Upper lobe of left lung (tissue), 6 donors: Measurements from ENCODE around the gene RCOR2. TPM values are rescaled to one million over a fixed set of nuclear protein-coding genes. Genes with fewer than 3 reads are reported as not detected.

Source experiments
- ATAC-seq, 2 donors: fragments of 200-7000 bp; cut with Tn5 transposase; one replicate each; pipeline ENCODE4 v1.9.1; 2022; ENCODE audit warnings: mild to moderate bottlenecking in 2 of 2, moderate library complexity in 2 of 2; ENCODE audit not compliant: low FRiP score in 2 of 2
- DNase-seq, 2 donors: peaks; one replicate each; pipeline ENCODE4 v3.0.0-alpha.2; 2019 to 2020
- H3K27ac ChIP-seq, 4 donors: fragments of 200-600 bp; sonication (generic); one replicate each; pipeline ENCODE4 v1.5.1; 2016 to 2019
- H3K27me3 ChIP-seq, 4 donors: fragments of 200-600 bp; sonication (generic); one replicate each; pipeline ENCODE4 v1.5.1; 2017 to 2019
- H3K36me3 ChIP-seq, 4 donors: fragments of 200-600 bp; sonication (generic); one replicate each; pipeline ENCODE4 v1.5.1; 2016 to 2019
- H3K4me1 ChIP-seq, 4 donors: fragments of 200-600 bp; sonication (generic); one replicate each; pipeline ENCODE4 v1.5.1; 2018 to 2019
- H3K4me3 ChIP-seq, 4 donors: fragments of 200-600 bp; sonication (generic); one replicate each; pipeline ENCODE4 v1.5.1; 2017 to 2019; ENCODE audit warnings: mild to moderate bottlenecking in 2 of 4, moderate library complexity in 1 of 4
- H3K9me3 ChIP-seq, 4 donors: fragments of 200-600 bp; sonication (generic); one replicate each; pipeline ENCODE4 v1.5.1; 2018 to 2019
- EP300 ChIP-seq, 4 donors: sonication (generic); formaldehyde crosslinking; IDR thresholded peaks; one replicate each; pipeline ENCODE4 v1.5.1; 2017; ENCODE audit warnings: antibody characterized with exemption in 4 of 4, control low read depth in 2 of 4
- POLR2A ChIP-seq, 4 donors: fragments of 450-650 bp; IDR thresholded peaks; one replicate each; pipeline ENCODE4 v1.5.1; 2016 to 2017; ENCODE audit warnings: antibody characterized with exemption in 4 of 4, mild to moderate bottlenecking in 2 of 4
- POLR2AphosphoS5 ChIP-seq, 2 donors: sonication (generic); formaldehyde crosslinking; IDR thresholded peaks; one replicate each; pipeline ENCODE4 v1.5.1; 2017; ENCODE audit warnings: antibody characterized with exemption in 2 of 2
- WGBS, 2 donors: methylation state at CpG; one replicate each; pipeline ENCODE4 v1.1.5; 2017 to 2018; 5-methylcytosine and 5-hydroxymethylcytosine counted together
- total RNA-seq, 6 donors: library from RNA; depleted of rRNA in 4 of 6; stranded (reverse); fragments of >200 nt in 4 of 6; gene quantifications; one replicate each; pipeline versions ENCODE4 v1.1.0 to v1.2.1, GENCODE V29; 2016 to 2021
- TF ChIP-seq, protein P1 (sequence below), 6 experiments: fragments of 450-650 bp in 4 of 6; fragments of 200-600 bp in 2 of 6; sonication (generic) in 2 of 6; IDR thresholded peaks; one replicate each; pipeline ENCODE4 v1.5.1; 2016 to 2019; ENCODE audit warnings: antibody characterized with exemption in 6 of 6
- donor health status: DM: no; HTN: no; CAD: no; lungs with moderate emphysema.
- donor health status: DM: no; HTN: yes; CAD: no; lungs with severe emphysema.

RCOR2 gene
- total RNA-seq, 6 donors from 2014 or later: 0.14 to 0.40 TPM; not detected in 4

DNA sequence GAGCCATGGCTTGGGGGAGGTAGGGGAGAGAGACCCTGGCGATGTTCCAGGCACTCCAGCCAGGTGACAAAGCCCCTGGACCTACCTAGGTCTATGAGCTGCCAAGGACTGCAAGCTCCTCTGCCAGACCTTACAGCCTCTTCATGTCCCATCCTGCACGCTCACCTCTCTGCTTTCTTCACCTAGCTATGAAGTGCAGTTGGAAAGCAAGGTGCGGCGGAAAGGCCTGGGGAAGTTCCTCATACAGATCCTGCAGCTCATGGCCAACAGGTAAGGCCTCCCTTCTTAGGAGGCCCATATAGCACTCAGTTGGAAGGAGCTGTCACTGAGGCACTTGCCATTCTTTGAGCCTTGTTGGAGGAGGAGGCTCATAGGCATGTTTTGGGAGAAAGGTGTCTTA is 35.6 kb upstream of the RCOR2 start:
- peaks cover 4 to 41% (median 33%) of the 10 kb centered on the region in 4 donors for H3K36me3 ChIP-seq
- TF ChIP-seq EP300 (IDR thresholded peaks at IDR 0.05) (no peak), POLR2A (IDR thresholded peaks at IDR 0.05) (no peak), POLR2AphosphoS5 (IDR thresholded peaks at IDR 0.05) (no peak)
- TF ChIP-seq, protein P1, sequence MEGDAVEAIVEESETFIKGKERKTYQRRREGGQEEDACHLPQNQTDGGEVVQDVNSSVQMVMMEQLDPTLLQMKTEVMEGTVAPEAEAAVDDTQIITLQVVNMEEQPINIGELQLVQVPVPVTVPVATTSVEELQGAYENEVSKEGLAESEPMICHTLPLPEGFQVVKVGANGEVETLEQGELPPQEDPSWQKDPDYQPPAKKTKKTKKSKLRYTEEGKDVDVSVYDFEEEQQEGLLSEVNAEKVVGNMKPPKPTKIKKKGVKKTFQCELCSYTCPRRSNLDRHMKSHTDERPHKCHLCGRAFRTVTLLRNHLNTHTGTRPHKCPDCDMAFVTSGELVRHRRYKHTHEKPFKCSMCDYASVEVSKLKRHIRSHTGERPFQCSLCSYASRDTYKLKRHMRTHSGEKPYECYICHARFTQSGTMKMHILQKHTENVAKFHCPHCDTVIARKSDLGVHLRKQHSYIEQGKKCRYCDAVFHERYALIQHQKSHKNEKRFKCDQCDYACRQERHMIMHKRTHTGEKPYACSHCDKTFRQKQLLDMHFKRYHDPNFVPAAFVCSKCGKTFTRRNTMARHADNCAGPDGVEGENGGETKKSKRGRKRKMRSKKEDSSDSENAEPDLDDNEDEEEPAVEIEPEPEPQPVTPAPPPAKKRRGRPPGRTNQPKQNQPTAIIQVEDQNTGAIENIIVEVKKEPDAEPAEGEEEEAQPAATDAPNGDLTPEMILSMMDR (IDR thresholded peaks at IDR 0.05): no peak
- 90 to 98% methylated on average over 4 of the region's 4 CpGs for WGBS, 2 donors
- no peak overlapping the region for H3K4me3 ChIP-seq
- ATAC-seq: no peak
- no peaks in the 10 kb centered on the region for H3K9me3 ChIP-seq
- no peak overlapping the region for H3K27ac ChIP-seq
- H3K4me1 ChIP-seq: no peaks in the 10 kb centered on the region
- H3K27me3 ChIP-seq: no peaks in the 10 kb centered on the region
- no peak for DNase-seq

DNA sequence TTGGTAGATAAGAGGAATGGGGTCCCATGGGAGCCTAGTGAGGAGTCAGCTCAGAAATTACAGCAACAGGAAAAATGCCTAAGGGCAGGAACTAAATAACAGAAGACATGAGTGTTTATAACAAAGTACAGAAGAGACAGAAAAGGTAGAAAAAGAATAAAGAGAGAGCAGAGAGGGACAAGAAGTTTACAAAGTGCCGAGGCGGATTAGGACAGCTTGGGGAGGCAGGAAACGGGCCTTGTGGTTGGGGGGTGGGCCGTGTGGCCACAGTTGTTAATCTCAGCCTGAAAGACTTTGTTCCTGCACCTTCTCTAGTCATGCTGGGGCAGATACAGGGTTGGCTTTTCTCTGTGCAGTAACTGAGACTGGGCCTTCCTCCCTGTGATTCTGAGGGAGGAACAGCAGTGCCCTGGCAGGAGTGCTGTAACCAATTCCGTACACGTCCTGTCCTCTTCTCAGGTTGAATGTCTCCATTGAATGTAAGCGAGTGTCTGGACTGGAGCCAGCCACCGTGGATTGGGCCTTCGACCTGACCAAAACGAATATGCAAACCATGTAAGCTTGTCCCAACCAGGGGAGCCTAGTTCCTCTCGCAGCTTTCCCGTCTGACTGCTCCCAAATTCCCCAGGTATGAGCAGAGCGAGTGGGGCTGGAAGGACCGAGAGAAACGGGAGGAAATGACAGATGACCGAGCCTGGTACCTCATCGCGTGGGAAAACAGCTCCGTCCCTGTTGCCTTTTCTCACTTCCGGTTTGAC is 35.0 kb upstream of the RCOR2 start:
- Histone ChIP-seq H3K36me3 (peaks cover 4 to 47% (median 35%) of the 10 kb centered on the region in 4 donors), H3K4me3 (no peak overlapping the region), H3K9me3 (no peaks in the 10 kb centered on the region), H3K27ac (peak overlapping the region in 1 of 4 donors; percentile 13), H3K4me1 (no peaks in the 10 kb centered on the region), H3K27me3 (no peaks in the 10 kb centered on the region)
- WGBS, 2 donors: 69 to 72% methylated on average over 20 of the region's 20 CpGs
- ATAC-seq (no peak), DNase-seq (no peak)
- no peak for TF ChIP-seq POLR2A (IDR thresholded peaks at IDR 0.05)

DNA sequence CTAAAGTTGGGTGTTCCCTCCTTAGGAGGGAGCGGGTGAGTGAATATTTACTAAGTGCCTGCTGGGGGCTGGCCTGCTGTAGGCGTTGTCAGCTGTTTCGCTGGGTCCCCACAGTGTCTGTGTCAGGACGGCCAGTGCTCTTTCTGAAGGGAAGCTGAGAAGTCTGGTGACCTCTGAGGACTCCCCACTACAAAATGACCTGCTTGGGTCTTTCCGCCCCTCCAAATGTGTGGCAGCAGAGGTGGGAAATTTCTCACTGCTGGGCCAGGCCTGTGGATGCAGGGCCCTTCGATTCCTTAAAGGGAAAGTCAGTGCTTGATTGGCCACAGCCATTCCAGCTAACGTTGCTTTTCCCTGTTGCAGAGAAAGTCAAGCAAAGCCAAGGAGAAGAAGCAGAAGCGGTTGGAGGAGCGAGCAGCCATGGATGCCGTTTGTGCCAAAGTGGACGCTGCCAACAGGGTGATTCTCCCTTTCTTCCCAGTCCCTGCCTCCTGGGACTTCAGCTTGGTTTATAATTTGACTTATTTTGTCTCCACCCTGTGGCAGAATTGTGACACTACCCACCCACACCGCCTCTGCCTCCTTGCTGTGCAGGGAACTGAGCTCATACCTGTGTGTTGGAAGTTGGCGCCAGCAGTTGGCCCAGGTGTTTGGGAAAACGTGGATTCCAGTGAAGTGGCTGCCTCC is 28.7 kb upstream of the RCOR2 start:
- DNase-seq: peak in 1 of 2 donors; percentile 65
- TF ChIP-seq POLR2AphosphoS5 (IDR thresholded peaks at IDR 0.05): no peak
- TF ChIP-seq, protein P1 (IDR thresholded peaks at IDR 0.05): peak; percentile 74 to 88 (median 82)
- Histone ChIP-seq H3K4me1 (peaks cover 0 to 11% (median 5%) of the 10 kb centered on the region in 4 donors), H3K36me3 (peaks cover 0 to 18% (median 14%) of the 10 kb centered on the region in 4 donors), H3K27me3 (no peaks in the 10 kb centered on the region), H3K4me3 (peak overlapping the region in 1 of 4 donors; percentile 24), H3K27ac (peak overlapping the region in 3 of 4 donors; percentile 5 to 33 (median 11)), H3K9me3 (no peaks in the 10 kb centered on the region)
- WGBS, 2 donors: 32 to 42% methylated on average over 12 to 13 of the region's 14 CpGs
- peak; percentile 80 to 88 for ATAC-seq

DNA sequence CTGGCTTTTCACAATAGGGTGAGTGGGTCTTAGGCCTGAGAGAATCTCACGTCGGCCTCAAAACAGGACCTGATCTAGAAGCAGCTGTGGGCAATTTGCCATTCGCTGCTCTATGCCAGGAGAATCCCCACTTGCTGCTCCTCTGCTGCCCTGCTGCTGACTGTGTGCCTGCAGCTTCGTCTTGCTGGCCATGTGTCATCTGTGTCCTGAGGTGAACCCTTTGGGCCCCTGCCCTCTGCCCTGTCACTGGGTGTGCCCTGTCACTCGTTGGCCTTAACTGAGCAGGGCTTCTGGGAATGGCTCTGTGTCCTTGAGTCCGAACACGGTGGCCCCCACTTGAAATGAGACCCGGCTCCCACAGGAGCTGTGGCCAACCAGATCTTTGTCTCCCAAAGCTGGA is 28.0 kb upstream of the RCOR2 start:
- Histone ChIP-seq H3K4me3 (no peak overlapping the region), H3K9me3 (no peaks in the 10 kb centered on the region), H3K27me3 (no peaks in the 10 kb centered on the region), H3K27ac (no peak overlapping the region), H3K4me1 (peaks cover 5 to 16% (median 8%) of the 10 kb centered on the region in 4 donors), H3K36me3 (peaks cover 0 to 18% (median 14%) of the 10 kb centered on the region in 4 donors)
- DNase-seq: no peak
- WGBS, 2 donors: 66 to 75% methylated on average over 2 to 8 of the region's 8 CpGs
- peak in 1 of 2 donors; percentile 13 for ATAC-seq
- TF ChIP-seq POLR2A (IDR thresholded peaks at IDR 0.05): no peak
- TF ChIP-seq EP300 (IDR thresholded peaks at IDR 0.05): no peak
- TF ChIP-seq, protein P1 (IDR thresholded peaks at IDR 0.05): no peak
- no peak for TF ChIP-seq POLR2AphosphoS5 (IDR thresholded peaks at IDR 0.05)

DNA sequence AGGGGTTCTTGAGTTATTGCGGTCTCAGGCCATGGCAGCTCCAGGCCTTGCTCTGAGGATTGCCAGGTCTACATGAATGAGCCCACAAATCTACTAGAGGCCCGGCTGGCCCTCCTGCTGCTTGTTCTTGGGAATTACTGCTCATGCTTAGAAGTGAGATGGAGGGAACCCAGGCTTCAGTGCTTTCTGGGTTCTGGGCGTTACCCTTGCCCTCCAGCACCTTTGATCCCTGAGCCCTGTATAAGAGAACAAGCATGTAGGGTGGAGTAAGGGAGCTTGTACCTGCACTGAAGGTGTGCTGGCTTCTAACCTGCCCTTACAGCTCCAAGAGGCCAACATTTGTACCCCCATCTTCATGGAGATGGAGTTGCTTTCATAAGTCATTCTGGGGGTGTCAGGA is 25.8 kb upstream of the RCOR2 start:
- Histone ChIP-seq H3K4me1 (peaks cover 10 to 32% (median 18%) of the 10 kb centered on the region in 4 donors), H3K4me3 (no peak overlapping the region), H3K36me3 (peaks cover 0 to 18% (median 12%) of the 10 kb centered on the region in 4 donors), H3K27ac (no peak overlapping the region), H3K9me3 (no peaks in the 10 kb centered on the region), H3K27me3 (no peaks in the 10 kb centered on the region)
- DNase-seq: no peak
- ATAC-seq: no peak
- 88 to 90% methylated on average over 2 to 3 of the region's 3 CpGs for WGBS, 2 donors
- TF ChIP-seq, protein P1 (IDR thresholded peaks at IDR 0.05): no peak
- TF ChIP-seq POLR2AphosphoS5 (IDR thresholded peaks at IDR 0.05) (no peak), POLR2A (IDR thresholded peaks at IDR 0.05) (no peak), EP300 (IDR thresholded peaks at IDR 0.05) (no peak)
